ENCODE results near the gene PDIA5.
A peak's percentile ranks its signal among the peaks of the same experiment; 100 is the strongest.

The PDIA5 gene

DNA sequence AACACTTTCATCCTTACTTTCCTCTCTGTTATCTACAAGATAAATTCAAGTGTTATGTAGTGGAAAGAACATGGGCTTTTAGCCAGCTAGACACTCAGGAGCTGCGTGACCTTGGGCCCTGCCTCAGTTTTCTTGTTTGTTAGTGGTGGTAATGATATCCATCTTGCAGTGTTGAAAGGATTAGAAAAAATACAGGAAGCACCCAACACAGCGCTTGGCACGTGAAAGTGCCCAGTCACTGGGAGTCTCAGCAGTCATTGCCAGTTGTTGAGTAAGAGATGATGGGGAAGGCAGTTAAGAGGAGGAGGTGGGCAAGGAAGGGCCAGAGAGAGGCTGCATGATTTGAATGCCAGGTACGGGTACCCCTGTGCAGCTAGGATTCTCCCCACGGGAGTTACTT lies 5.3 kb downstream of the PDIA5 start:
- DNase-seq = no peak

DNA sequence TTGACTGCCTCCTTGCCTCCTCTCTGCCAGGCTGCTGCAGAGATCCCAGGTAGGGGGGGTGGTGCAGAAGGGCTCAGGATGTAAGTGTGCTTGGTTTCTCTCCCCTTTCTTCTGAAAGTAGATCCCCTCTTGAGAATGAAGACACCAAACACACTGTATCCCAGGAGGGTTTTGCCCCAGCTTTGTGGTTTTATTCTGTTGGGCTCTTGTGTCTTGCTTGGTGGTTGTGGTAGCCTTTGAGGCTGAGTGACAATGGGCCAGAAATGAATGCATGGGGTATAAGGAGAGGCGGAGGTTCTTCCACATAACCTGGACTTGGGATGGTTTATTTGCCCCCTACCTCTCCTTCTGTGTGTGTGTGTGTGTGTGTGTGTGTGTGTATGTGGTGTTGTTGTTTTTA lies 5.7 kb downstream of the PDIA5 start:
- DNase-seq = no peak

DNA sequence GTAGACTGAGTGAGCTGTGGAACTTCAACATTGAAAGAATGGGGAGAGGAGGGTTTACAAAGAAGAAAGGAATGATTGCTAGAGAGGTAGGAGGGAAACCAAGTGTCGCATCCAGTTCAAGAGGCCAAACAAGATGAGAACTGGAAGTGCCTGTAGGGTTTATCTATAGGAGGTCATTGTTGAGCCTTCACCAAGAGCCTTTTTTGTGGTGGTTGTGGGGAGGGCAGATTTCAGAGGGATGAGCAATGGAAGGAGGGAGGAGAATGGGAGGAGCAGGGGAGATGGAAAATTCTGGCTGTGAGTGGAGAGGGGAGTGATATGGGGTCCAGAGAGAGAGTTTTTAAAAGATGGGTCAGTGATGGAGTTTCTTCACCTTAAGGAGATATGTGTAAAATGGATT lies 8.5 kb downstream of the PDIA5 start:
- DNase-seq = no peak

DNA sequence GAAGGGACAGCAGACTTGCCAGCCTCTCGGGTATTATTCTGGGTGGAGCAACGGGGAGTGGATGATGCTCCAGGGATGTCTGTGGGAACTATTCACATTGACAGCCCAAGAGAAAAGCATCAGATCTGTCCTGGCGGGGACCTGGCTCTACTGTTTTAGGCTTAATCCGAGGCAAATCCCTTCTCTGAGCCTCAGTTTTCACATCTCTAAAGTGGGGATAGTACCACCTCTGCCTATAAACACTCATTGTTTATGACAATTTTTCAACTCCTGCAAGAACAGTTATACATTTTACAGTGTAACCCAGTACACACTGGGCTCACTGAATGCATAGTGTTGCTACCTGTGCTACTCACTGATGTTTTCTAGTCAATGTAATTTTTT lies 9.3 kb downstream of the PDIA5 start:
- no peak for DNase-seq

DNA sequence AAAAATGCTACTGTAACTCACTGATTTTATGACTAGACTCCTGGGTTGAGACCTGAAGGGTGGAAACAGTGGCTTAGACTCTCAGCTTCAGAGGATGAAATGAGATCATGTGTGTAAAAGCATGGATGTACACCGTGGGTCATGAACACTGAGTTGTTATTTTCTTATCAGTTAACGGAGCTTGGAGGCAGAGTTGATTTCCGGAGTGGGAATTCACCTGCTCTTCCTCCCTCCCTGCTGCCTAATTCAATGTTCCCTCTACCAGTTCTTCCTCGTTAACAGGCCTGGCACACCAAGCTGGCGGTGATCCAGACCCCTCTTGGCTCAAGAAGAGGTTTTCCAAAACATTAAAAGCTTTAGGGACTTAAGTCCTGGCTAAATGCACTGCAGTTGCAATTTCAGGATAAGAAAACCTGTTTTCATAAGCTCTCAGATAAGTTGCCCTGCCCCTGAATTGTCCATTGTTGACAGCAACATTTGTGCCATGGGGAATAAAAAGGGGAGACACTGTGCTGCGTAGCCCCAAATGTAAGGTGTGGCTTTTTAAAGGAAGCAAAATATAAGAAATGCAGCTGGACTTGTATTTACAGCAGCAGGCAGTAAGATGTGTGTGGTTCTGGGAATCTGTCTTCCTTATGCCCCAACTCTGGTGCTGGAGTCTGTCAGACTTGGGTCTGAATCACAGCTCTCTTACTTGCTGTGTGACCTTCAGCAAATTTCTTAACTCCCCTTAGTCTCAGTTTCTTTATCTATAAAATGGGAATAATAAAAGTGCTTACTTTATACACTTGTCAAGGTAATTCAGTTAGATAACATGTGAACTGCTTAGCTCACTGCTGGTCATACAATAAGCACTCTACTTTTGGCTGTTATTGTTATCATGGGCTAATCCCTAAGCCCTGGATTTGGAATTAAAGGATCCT lies 9.9 kb downstream of the PDIA5 start:
- peak; percentile 92 to 95 for DNase-seq

DNA sequence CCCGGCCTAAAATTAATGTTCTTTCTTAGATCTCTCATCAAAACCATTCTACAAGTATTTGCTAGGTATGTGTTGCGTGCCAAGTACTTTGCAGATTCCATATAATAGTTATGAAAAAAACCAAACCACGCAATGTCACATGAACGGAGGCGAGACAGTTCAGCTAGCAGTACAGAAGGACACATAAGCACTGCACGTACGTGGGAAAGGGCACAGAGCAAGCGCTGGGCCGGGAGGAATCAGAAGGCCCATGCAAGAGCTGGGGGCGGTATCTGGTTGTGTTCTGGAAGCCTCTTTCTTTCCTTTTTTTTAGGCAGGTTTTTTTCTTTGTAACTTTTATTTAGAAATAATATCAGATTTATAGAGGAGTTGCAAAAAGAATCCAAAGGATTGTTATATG lies 11.3 kb downstream of the PDIA5 start:
- DNase-seq = no peak

DNA sequence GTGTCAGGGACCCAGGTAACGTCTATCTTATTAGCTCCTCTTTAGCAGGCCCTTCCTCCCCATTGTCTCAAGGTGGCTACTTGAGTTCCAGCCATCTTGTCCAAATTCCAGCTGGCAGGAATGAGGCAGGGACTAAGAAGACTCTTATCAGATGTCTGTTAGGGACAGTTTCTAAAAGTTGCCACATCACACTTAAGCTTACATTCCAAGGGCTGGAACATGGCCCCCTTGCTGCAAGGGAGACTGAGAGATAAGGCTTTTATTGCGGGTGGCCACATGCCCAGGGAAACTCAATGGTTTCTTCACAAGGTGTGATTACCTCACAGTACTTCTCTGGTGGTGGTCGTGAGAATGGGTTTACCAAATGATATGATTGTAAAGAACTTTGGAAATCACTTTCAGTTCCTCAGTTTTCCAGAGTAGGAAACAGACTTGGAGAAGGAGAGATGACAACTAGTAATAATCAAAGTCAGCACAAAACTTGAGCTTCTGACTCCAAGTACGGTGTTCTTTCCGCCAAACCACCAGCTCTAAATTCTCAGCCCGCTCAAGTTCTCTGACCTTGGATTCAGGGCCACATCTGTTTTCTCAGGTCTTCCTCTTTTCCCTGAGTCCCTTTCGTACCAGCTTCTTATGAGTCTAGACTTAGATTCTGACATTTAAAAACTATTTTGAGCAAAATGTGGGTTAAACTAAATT lies 14.2 kb downstream of the PDIA5 start:
- DNase-seq = no peak

DNA sequence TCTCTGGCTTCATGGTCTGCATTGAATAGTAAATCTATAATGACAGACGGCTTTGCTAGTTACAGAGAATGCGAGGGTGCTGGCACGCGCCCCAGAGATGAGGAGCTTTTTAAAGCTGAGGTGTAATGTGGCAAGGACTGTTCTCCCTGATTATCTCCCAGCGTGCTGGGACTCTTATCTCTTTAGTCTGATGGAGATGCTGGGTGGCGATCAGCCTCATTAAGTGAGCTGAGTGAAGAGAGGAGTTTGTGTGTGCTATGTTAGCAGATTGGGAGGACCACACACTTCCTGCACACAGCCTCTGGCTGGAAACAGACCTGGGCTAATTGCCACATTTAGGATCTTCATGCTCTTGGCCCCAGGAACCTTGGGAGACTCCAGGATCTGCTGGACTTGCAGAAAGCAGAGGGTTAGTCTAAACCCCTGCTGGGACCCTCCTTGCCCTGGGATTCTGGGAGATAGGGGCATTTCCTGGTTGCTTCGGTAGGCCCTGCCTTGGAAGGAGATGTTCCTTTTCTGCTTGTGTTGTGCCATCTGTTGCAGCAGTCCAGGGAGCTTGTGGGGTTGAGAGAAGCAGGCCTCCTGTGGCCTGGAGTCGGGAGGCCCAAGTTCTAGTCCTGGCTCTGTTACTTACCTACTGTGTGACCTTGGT lies 15.0 kb downstream of the PDIA5 start:
- peak; percentile 91 for DNase-seq

DNA sequence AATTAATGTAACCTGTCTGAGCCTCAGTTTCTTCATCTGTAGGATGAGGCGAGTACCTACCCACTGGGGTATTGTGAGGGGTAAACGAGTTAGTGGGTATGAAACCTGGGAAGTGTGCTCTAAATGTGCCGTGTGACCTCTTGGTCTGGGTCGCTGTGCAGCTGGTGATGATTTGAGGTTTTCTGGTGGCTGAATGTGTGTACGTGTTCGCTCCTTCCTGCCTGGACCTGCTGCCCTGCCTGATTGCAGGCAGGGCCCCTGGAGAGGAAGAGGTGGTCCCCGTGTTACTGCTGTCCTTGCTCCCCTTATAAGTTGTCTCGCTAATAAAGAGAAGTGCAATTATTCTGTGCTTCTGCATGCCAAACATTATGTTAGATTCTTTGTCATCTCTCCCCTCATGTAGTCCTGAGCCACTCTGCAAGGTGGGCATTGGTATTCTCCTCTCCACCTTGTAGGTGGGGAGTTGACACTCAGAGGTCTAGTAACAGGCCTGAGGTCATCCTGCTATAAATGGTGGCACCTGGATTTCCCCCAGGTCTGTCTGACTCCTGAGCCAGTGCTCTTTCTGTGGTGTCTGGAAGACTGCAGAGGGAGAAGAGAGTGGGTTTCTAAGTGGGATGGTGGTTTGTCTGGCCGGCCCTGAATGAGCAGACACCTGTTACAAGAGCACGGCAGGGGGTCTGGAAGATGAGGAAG lies 15.7 kb downstream of the PDIA5 start:
- no peak for DNase-seq

DNA sequence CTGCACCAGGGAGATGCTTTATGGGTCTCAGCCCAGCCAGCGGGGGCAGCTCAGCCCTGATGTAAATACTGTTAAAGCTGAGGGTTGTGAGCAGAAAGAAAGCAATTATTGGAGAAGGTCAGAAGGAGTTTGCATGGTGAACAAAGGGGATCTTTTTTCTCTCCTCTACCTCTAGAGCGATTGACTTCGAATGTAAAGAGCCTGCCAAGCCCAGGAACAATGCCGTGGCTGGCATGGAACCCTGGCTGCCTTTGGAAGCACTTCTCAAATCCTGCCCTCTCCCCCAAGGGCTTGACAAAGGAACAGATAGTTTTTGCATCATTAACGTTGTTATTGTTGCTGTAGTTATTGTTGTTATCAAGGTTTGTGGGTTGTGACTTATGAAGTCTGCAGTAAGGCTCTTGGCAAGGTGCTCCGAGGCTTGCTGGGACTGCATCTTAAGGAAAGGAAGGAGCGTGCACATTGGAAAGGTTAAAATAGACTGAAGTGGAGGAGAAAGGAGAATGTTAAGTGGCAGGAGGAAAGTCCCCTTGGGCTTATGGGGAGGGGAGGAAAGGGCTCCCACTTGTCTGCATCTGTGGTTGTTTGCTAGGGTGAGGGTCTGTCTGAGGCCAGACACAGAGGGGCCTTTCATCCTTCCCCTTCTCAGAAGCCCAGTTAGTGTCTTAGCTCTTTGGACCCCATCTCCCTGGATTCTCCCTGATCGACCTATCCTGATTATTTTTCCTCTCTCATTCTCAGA lies 16.7 kb downstream of the PDIA5 start:
- no peak for DNase-seq

DNA sequence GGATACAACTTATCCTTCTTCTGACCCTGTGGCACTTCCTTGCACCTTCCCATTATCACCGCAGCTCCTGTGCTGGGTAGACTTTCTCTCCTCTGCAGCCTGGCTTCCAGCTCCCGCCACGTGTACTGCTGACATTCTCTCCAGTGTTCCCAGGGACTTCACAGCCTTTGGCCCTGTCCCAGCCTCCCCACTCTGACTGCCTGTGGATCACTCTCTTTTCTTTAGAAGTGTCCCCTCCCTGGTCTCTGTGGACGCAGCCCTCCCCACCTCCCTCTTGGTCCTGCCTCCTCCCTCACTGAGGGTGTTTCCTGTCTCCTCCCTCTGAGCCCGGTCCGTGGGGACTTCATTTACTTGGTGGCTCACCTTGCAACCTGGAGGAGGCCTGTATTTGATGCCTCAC lies 17.4 kb downstream of the PDIA5 start:
- peak in 1 of 2 experiments; percentile 32 for DNase-seq

DNA sequence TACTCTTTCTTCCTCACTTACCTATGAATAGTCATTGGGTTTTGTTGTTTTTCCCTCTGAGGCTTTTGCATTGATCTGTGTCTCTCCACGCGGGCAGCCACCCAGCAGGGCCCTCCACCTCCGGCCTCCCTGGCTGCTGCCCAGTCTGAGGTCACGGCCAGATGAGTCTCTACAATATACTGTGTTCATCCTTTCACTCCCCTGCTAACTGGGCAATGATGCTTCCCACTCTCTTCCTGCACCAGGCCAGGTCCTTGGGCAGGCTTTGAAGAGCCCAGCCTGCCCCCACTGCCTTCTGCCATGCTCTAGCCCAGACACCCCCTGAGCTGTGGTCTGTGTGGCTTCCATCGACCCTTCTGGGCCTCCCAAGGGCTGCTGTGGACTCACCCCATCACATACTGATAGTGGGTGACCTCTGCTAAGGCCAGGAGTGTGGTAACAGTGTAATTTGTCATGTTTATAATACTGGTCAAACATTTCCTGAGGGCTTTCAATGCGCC lies 18.0 kb downstream of the PDIA5 start:
- DNase-seq = no peak

DNA sequence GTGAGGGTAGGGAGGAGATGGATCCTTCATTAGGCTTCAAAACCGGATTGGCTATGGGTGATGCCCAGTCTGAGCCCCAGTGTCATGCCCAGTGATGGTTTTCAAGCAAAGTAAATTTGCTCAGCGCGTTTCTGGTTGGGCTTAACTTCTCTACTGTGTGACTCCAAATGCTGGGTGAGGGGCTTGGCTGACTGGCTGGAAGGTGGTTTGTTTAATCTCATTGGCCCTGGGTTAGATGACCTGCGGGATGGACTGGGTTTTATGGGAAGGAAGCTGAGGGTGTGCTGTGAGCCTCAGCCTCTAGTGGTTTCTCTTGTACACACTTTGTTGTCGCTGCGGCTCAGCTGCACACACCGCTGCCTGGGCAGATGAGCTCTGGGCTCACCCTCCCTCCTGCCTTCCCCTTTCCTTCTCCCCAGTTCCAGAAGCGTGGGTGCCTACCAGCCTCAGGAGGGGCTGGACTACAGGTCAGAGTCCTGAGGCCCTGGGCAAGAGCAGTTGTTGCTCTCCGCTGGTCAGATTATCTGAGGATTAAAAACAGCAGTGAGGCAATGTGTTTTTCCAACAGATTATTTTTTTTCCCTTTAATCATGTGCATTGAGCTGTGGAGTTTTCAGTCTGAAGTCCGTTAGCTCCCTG lies 18.6 kb downstream of the PDIA5 start:
- peak; percentile 48 to 73 for DNase-seq

DNA sequence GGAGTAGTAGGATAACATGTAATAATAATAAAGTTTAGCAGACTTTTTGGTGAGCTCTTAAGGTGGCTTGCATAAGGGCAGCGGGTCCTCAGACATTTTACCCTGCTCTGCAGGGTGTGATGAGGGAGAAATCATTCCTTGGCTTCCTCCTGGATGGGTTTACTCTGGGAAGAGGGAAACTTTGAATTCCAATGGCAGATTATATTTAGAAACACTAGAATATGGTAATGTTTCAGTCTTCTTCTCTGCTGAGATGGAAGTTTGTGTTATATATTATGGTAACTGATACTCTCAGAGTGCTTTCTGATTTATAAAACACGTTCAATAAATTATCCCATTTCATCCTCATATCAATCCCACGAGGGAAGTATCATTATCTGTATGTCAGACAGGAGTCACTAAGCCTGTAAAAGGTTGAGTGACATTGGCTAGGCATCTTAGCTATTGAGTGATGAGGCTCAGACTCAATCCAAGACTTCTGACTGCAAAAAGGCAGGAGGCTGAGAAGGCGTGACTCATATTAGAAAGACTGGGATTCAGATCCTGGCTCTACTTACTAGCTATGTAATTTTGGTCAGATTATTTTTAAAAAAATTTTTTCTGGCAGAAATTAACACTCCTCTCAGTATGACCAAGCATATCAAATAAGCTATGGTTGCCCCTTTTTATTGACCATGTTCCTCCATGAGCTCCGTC lies 19.3 kb downstream of the PDIA5 start:
- peak in 1 of 2 experiments; percentile 34 for DNase-seq

DNA sequence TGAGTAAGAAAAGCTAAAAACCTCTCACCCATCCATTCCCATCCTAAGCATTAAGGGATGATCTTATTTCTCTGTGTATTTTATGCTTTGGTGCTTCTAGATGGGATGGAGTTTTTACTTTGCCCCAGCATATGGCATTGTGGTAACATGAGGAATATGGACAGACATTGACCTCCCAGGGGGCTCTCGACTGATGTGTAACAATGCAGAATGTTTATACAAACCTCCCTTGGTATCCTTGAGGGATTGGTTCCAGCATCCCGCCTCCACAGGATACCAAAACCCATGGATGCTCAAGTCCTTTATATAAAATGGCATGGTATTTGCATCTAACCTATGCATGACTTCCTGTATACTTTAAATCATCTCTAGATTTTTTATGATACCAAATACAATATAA lies 21.6 kb downstream of the PDIA5 start:
- peak; percentile 89 to 95 for DNase-seq

DNA sequence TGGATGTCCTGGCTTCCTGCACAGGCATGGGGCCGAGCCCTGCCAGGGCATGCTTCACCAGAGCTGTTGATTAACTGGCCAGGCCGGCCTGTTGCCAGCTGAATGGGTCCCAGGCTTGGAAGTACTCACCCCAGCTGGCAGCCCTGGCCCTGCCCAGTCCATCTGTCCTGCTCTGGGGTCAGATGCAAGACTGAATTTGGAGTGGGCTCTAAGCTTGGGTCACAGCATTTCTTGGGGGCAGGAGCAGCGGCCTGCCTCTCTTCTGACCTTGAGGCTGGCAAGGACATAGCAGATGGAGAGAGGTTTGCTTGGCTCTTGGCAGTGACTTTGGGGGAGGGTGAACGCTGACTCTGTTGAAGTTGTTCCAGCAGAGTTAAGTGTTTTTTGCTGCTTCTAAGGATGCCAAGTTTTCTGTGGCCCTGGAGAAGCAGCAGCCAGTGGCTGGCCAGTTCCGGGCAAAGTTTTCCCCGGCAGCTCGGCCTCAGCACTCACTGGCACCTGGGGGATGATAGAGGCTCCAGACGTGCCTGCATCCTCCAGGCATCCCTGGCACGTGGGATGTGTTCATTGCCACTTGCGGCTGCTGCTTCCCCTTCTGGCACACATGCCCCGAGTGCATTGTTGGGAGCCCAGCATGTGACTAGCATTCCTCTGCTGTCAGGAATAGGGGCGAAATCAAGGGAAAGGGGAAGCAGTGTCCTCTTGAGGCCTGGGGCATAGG lies 22.9 kb downstream of the PDIA5 start:
- DNase-seq = peak in 1 of 2 experiments; percentile 63

DNA sequence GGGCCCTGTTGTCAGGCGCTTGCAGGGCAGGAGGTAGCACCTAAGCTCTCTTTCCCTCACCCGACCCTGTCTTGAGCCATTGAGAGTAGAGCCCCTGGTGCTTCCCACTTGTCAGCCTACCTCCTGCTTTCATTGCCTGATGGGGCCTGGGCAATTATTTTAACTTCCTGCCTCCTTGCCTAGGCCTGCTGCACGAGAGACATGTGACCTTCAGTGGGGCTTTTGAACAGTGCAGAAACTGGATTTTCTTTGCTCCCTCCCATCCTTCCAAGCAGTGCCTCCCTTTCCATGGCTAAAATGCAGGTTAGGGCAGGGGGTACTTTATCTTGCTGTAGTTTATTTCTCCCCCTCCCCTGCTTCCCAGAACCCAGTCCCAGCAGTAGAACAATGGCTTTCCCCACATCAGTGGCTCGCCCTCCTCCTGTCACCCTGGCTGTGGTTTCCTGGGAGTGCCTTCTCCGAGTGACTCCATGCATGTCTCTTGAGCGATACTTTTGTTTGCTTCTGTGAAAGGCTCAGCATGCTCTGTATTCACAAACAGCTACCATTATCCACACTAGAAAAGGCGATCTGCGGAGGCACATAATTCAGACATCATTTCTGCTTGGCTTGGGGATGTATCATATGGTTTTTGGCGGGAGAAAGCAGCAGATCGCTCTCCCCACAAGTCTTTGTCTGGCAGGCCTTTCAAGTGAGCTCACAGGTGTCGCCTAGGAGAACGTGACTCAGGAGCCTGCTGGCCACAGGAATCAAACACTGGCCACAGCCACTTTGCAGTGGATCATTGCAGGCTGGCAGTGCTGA lies 24.1 kb downstream of the PDIA5 start:
- DNase-seq = no peak

DNA sequence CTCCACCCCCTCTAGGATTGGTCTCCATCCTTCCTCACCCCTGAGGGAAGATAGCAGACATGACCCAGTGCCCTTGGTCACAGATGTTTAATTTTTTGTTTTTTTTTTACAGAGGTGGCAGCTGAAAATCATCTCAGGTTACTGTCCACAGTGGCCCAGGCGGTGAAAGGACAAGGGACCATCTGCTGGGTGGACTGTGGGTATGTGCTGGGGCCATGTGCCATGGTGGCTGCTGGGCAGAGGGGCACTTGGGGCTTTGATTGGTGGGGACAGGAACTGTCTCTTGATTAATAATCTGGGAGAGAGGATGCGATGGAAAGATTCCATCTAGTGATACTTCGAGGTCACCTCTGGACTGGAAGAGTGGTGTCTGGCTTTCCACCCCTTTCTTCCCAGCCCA lies 25.4 kb downstream of the PDIA5 start:
- no peak for DNase-seq

DNA sequence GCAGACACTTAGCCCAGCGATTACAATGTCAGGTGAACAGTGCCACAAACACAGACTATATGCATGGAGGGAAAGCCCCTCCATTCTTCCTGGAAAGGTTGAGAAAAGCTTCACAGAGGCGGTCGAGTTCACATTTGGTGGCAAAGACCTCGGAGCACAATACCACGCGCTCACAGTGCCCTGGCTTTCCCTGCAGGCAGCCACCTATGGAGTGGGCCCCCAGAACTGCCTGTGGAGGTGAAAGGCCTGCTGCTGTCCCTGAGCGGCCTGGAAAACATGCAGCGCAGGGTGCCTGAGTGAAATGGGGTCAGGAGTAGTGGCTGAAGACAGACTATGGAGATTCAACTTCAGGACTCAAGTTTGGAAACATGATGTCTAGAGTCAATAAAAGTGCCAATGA lies 26.9 kb downstream of the PDIA5 start:
- DNase-seq = no peak
